Measurements from ENCODE around the gene TTYH3. TPM values are rescaled to one million over a fixed set of nuclear protein-coding genes. Genes with fewer than 3 reads are reported as not detected.

The TTYH3 gene
- total RNA-seq, 1 experiment from 2014 or later, result 25.0 TPM

DNA sequence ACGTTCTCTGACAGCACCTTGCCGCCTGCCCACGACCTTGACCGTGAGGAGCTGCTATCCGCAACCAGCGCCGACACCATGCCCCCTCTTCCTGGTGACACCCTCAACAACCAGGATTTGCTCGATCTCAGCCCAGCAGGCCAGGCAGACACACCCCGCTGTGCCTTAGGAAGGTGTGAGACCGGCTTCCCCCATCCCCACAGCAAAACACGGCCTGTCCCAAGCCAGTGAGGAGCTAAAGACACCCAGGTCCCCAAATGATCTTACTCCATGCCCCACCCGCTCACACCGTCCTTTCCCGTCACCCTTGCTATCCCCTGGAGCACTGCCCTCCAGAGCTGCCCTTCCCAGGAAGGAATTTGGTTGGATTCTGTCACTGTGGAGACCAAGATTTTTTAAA, 21.3 kb upstream of the TTYH3 start:
- Histone ChIP-seq H3K4me3 (ENCODE audit: low read length) (no peak overlapping the region), H3F3A (ENCODE audit: low read length, unreplicated experiment) (no peaks in the 10 kb centered on the region), H3K9me2 (replicated peaks; ENCODE audit: low read length) (no peaks in the 10 kb centered on the region), H3K4me2 (ENCODE audit: low read length) (no peak overlapping the region), H3K9me3 (ENCODE audit: low read length) (no peaks in the 10 kb centered on the region), H2AFZ (ENCODE audit: low read length) (no peak overlapping the region), H3K27ac (ENCODE audit: low read length) (no peak overlapping the region), H3K4me1 (ENCODE audit: insufficient read depth, low read length) (peaks cover 9% of the 10 kb centered on the region), H3K36me3 (ENCODE audit: low read depth, low read length) (no peaks in the 10 kb centered on the region), H3K27me3 (ENCODE audit: low read length) (no peaks in the 10 kb centered on the region), H3K9ac (ENCODE audit: low read length) (no peak overlapping the region), H3K79me2 (ENCODE audit: low read length) (no peaks in the 10 kb centered on the region), H4K20me1 (ENCODE audit: low read length) (no peaks in the 10 kb centered on the region)
- no peak for TF ChIP-seq EZH2phosphoT487 (IDR thresholded peaks at IDR 0.05; ENCODE audit: borderline replicate concordance, low read length)
- TF ChIP-seq, protein P1, sequence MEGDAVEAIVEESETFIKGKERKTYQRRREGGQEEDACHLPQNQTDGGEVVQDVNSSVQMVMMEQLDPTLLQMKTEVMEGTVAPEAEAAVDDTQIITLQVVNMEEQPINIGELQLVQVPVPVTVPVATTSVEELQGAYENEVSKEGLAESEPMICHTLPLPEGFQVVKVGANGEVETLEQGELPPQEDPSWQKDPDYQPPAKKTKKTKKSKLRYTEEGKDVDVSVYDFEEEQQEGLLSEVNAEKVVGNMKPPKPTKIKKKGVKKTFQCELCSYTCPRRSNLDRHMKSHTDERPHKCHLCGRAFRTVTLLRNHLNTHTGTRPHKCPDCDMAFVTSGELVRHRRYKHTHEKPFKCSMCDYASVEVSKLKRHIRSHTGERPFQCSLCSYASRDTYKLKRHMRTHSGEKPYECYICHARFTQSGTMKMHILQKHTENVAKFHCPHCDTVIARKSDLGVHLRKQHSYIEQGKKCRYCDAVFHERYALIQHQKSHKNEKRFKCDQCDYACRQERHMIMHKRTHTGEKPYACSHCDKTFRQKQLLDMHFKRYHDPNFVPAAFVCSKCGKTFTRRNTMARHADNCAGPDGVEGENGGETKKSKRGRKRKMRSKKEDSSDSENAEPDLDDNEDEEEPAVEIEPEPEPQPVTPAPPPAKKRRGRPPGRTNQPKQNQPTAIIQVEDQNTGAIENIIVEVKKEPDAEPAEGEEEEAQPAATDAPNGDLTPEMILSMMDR (conservative IDR thresholded peaks at IDR 0.05; ENCODE audit: low read depth, low read length), result no peak
- no peak for TF ChIP-seq EZH2 (IDR thresholded peaks at IDR 0.05; ENCODE audit: low read length, unreplicated experiment)
- intact Hi-C loops (cut with micrococcal nuclease), result no loop called here
- BruUV-seq (replicated peaks), result no TSS peak
- ATAC-seq, result no peak
- ChIA-PET POLR2A (ENCODE audit: unreplicated experiment) (no interaction called here), CTCF (no interaction called here)
- DNase-seq, result no peak

DNA sequence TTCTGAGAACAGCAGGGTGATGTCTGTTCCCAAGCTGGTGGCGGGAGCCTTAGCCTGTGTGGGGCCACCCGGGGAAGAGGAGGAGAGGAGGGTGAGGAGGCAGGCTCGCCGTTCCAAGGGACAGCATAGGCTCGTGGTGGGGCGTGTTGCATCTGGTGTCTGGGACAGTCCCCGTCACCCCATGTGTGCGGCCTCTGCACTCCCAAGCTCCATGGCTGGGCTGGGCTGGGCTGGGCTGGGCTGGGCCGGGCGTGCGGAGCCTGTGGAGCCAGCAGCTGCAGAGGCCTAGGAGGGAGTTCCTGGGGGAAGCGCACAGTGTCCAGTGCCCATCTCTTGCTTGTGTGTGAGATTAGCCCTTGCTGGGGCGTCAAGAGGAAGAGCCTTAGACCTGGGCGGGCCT, 20.9 kb upstream of the TTYH3 start:
- ATAC-seq, result peak; percentile 23; the same call in 1 of the 2 replicates
- intact Hi-C loops (cut with micrococcal nuclease), result no loop called here
- H3K27ac ChIP-seq (ENCODE audit: low read length), result no peak overlapping the region
- H3K9me2 ChIP-seq (replicated peaks; ENCODE audit: low read length), result no peaks in the 10 kb centered on the region
- H3K4me1 ChIP-seq (ENCODE audit: insufficient read depth, low read length), result peaks cover 9% of the 10 kb centered on the region
- ChIA-PET CTCF (no interaction called here), POLR2A (ENCODE audit: unreplicated experiment) (no interaction called here)
- H3K27me3 ChIP-seq (ENCODE audit: low read length), result no peaks in the 10 kb centered on the region
- no TSS peak for BruUV-seq (replicated peaks)
- no peaks in the 10 kb centered on the region for H3K79me2 ChIP-seq (ENCODE audit: low read length)
- H3K9me3 ChIP-seq (ENCODE audit: low read length), result no peaks in the 10 kb centered on the region
- no peaks in the 10 kb centered on the region for H4K20me1 ChIP-seq (ENCODE audit: low read length)
- TF ChIP-seq, protein P1 (conservative IDR thresholded peaks at IDR 0.05; ENCODE audit: low read depth, low read length), result no peak
- no peak overlapping the region for H3K4me3 ChIP-seq (ENCODE audit: low read length)
- H3K36me3 ChIP-seq (ENCODE audit: low read depth, low read length), result no peaks in the 10 kb centered on the region
- H3F3A ChIP-seq (ENCODE audit: low read length, unreplicated experiment), result no peaks in the 10 kb centered on the region
- DNase-seq, result no peak
- H3K9ac ChIP-seq (ENCODE audit: low read length), result no peak overlapping the region
- H3K4me2 ChIP-seq (ENCODE audit: low read length), result no peak overlapping the region
- no peak overlapping the region for H2AFZ ChIP-seq (ENCODE audit: low read length)

DNA sequence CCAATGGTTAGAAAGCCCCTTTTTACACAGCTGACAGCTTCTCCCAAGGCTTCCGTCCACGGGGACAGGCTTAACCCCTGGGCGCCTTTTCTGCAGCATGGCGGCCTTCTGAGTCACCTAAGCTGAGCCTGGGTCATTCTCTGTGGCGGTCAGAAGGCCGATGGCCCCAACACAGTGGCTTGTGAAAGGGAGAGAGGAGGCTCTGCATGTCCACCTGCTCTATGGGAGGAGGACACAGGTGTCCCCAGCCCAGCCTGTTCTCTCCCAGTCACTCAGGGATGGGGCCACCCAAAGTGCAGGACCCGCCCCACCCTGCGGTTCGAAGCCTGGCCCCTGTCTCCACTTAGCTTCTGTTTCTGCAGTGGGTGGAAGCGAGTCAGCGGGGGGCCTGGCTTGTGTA, 20.4 kb upstream of the TTYH3 start:
- Histone ChIP-seq H3K36me3 (ENCODE audit: low read depth, low read length) (no peaks in the 10 kb centered on the region), H3K9me3 (ENCODE audit: low read length) (no peaks in the 10 kb centered on the region), H4K20me1 (ENCODE audit: low read length) (no peaks in the 10 kb centered on the region), H2AFZ (ENCODE audit: low read length) (no peak overlapping the region), H3K27ac (ENCODE audit: low read length) (no peak overlapping the region), H3F3A (ENCODE audit: low read length, unreplicated experiment) (no peaks in the 10 kb centered on the region), H3K4me1 (ENCODE audit: insufficient read depth, low read length) (peaks cover 9% of the 10 kb centered on the region), H3K9ac (ENCODE audit: low read length) (no peak overlapping the region), H3K4me2 (ENCODE audit: low read length) (no peak overlapping the region), H3K79me2 (ENCODE audit: low read length) (no peaks in the 10 kb centered on the region), H3K4me3 (ENCODE audit: low read length) (no peak overlapping the region), H3K27me3 (ENCODE audit: low read length) (no peaks in the 10 kb centered on the region), H3K9me2 (replicated peaks; ENCODE audit: low read length) (no peaks in the 10 kb centered on the region)
- intact Hi-C loops (cut with micrococcal nuclease), result no loop called here
- DNase-seq (no peak), ATAC-seq (no peak)
- ChIA-PET POLR2A (ENCODE audit: unreplicated experiment) (no interaction called here), CTCF (no interaction called here)
- TF ChIP-seq, protein P1 (conservative IDR thresholded peaks at IDR 0.05; ENCODE audit: low read depth, low read length), result no peak
- no peak for TF ChIP-seq EZH2 (IDR thresholded peaks at IDR 0.05; ENCODE audit: low read length, unreplicated experiment)
- TF ChIP-seq EZH2phosphoT487 (IDR thresholded peaks at IDR 0.05; ENCODE audit: borderline replicate concordance, low read length), result no peak
- BruUV-seq (replicated peaks), result no TSS peak
